Measurements from ENCODE around the gene GYS1. TPM values are rescaled to one million over a fixed set of nuclear protein-coding genes. Genes with fewer than 3 reads are reported as not detected.

The GYS1 gene
- total and polyA plus RNA-seq, 12 donors: 114 to 245 (median 183) TPM

GRCh38 chr19:48968179-48968661 is 24.9 kb downstream of the GYS1 start:
- Histone ChIP-seq H3K4me3 (no peak overlapping the region), H3K27ac (peak overlapping the region in 9 of 10 donors; percentile 1 to 96 (median 68)), H3K4me1 (peaks cover 15 to 69% (median 55%) of the 10 kb centered on the region in 9 donors), H3K27me3 (no peaks in the 10 kb centered on the region), H3K36me3 (peaks cover 0 to 75% (median 49%) of the 10 kb centered on the region in 9 donors), H3K9me3 (no peaks in the 10 kb centered on the region)
- ATAC-seq: no peak
- WGBS, 2 donors: 59 to 62% methylated on average over 4 of the region's 4 CpGs
- intact Hi-C loops (cut with DNase I): loop anchor here in 7 of 10 donors (5.0 to 10.0 kb wide), 7 partner anchors 91 to 333 kb away; partner anchors contain the start of genes PPP1R15A (in 4 of the 7), CA11 (in 2 of the 7) and DBP (in 2 of the 7)
- DNase-seq: no peak
- no peak for TF ChIP-seq CTCF (IDR thresholded peaks at IDR 0.05)

- peak overlapping the region in 9 of 10 donors; percentile 1 to 96 (median 87) for H3K27ac ChIP-seq
- H3K4me1 ChIP-seq: peaks cover 15 to 70% (median 56%) of the 10 kb centered on the region in 9 donors
- H3K9me3 ChIP-seq: no peaks in the 10 kb centered on the region
- DNase-seq (no peak), ATAC-seq (peak in 1 of 8 donors; percentile 0)
- no peaks in the 10 kb centered on the region for H3K27me3 ChIP-seq
- 79 to 85% methylated on average over 14 of the region's 14 CpGs for WGBS, 2 donors
- no peak for TF ChIP-seq CTCF (IDR thresholded peaks at IDR 0.05)
- intact Hi-C loops (cut with DNase I): loop anchor here in 7 of 10 donors (5.0 to 10.0 kb wide), 7 partner anchors 90 to 333 kb away; partner anchors contain the start of genes PPP1R15A (in 4 of the 7), CA11 (in 2 of the 7) and DBP (in 2 of the 7)
- peaks cover 0 to 68% (median 42%) of the 10 kb centered on the region in 9 donors for H3K36me3 ChIP-seq
- peak overlapping the region in 7 of 10 donors; percentile 68 to 100 (median 89) for H3K4me3 ChIP-seq
These were observed 25.5 kb downstream of the GYS1 start for GRCh38 chr19:48967346-48968178.

GRCh38 chr19:48966541-48967345 is 26.4 kb downstream of the GYS1 start:
- Histone ChIP-seq H3K36me3 (peaks cover 0 to 60% (median 34%) of the 10 kb centered on the region in 9 donors), H3K9me3 (no peaks in the 10 kb centered on the region), H3K4me1 (peaks cover 15 to 75% (median 63%) of the 10 kb centered on the region in 9 donors), H3K27me3 (no peaks in the 10 kb centered on the region), H3K4me3 (peak overlapping the region; percentile 65 to 100 (median 88)), H3K27ac (peak overlapping the region in 9 of 10 donors; percentile 84 to 96 (median 91))
- WGBS, 2 donors: 83 to 89% methylated on average over 10 of the region's 10 CpGs
- ATAC-seq: no peak
- intact Hi-C loops (cut with DNase I): loop anchor here in 7 of 10 donors (5.0 to 10.0 kb wide), 7 partner anchors 89 to 332 kb away; partner anchors contain the start of genes PPP1R15A (in 4 of the 7), CA11 (in 2 of the 7) and DBP (in 2 of the 7)
- no peak for TF ChIP-seq CTCF (IDR thresholded peaks at IDR 0.05)
- no peak for DNase-seq
